ENCODE measurements around the gene VAX1.

Gene VAX1

GRCh38 chr10:117163954-117164548, 26.0 kb upstream of the VAX1 start:
- no peak for DNase-seq

GRCh38 chr10:117163061-117163953, 25.2 kb upstream of the VAX1 start:
- DNase-seq = peak; percentile 12

GRCh38 chr10:117162093-117163060, 24.3 kb upstream of the VAX1 start:
- no peak for DNase-seq

- no peak for DNase-seq
Observed at GRCh38 chr10:117161386-117162033, 23.4 kb upstream of the VAX1 start.

GRCh38 chr10:117160567-117160966, 22.5 kb upstream of the VAX1 start:
- no peak for DNase-seq

- DNase-seq = no peak
Observed at GRCh38 chr10:117159390-117159789, 21.3 kb upstream of the VAX1 start.

GRCh38 chr10:117158297-117158696, 20.2 kb upstream of the VAX1 start:
- DNase-seq = no peak

- DNase-seq = no peak
Observed at GRCh38 chr10:117152668-117153067, 14.6 kb upstream of the VAX1 start.

GRCh38 chr10:117148284-117148683, 10.2 kb upstream of the VAX1 start:
- no peak for DNase-seq

GRCh38 chr10:117145019-117145418, 6.9 kb upstream of the VAX1 start:
- DNase-seq = no peak

- no peak for DNase-seq
Observed at GRCh38 chr10:117143103-117143823, 5.2 kb upstream of the VAX1 start.

- no peak for DNase-seq
Observed at GRCh38 chr10:117140525-117140902, 2.4 kb upstream of the VAX1 start.

- DNase-seq = no peak
Observed at GRCh38 chr10:117139581-117140524, 1.8 kb upstream of the VAX1 start.

- DNase-seq = no peak
Observed at GRCh38 chr10:117138838-117139580, 939 bp upstream of the VAX1 start.

- DNase-seq = peak; percentile 34
Observed at GRCh38 chr10:117137031-117137910, 799 bp downstream of the VAX1 start.

GRCh38 chr10:117136391-117136975, 1.6 kb downstream of the VAX1 start:
- DNase-seq = no peak

- no peak for DNase-seq
Observed at GRCh38 chr10:117135480-117136140, 2.5 kb downstream of the VAX1 start.

- DNase-seq = no peak
Observed at GRCh38 chr10:117135026-117135372, 3.1 kb downstream of the VAX1 start.

All from stimulated activated CD4-positive, alpha-beta T cell treated with anti-CD3 and anti-CD28 coated beads, Interleukin-15, amount 100 ng/mL, for 24 hours (primary cell).